Stomach (tissue), 4 donors: ENCODE measurements around the gene LDB2.

Experiments
- CTCF ChIP-seq, 7 experiments: fragments of 450-650 bp in 4 of 7; fragments of 200-600 bp in 3 of 7; sonication (generic) in 3 of 7; IDR thresholded peaks; one replicate each; pipeline ENCODE4 v1.5.1; 2016 to 2019; ENCODE audit warnings: antibody characterized with exemption in 7 of 7, control low read depth in 2 of 7, mild to moderate bottlenecking in 1 of 7
- POLR2A ChIP-seq, 4 donors: fragments of 450-650 bp; IDR thresholded peaks; one replicate each; pipeline ENCODE4 v1.6.1; 2016; ENCODE audit warnings: antibody characterized with exemption in 4 of 4, control low read depth in 2 of 4, mild to moderate bottlenecking in 1 of 4, moderate library complexity in 1 of 4

GRCh38 chr4:16503421-16504100, 394.9 kb downstream of the LDB2 start:
- TF ChIP-seq CTCF (IDR thresholded peaks at IDR 0.05), result no peak
- no peak for TF ChIP-seq POLR2A (IDR thresholded peaks at IDR 0.05)
